Coronary artery (tissue), 2 donors: ENCODE data around the gene PPP1R14C.

ENCODE experiments used
- DNase-seq: peaks from one replicate; pipeline ENCODE4 v3.0.0-alpha.2; 2017; ENCODE audit warnings: low spot score
- H3K27ac ChIP-seq, 2 donors: fragments of 200-600 bp; sonication (generic); one replicate each; pipeline ENCODE4 v1.5.1; 2016 to 2019
- H3K4me3 ChIP-seq: fragments of 200-600 bp; sonication (generic); 2 replicates; pipeline ENCODE4 v1.5.1; 2016; ENCODE audit warnings: mild to moderate bottlenecking, moderate library complexity
- TF ChIP-seq, protein P1 (sequence below): fragments of 200-600 bp; sonication (generic); IDR thresholded peaks from one replicate; pipeline ENCODE4 v1.5.1; 2019; ENCODE audit warnings: antibody characterized with exemption

Gene PPP1R14C

GRCh38 chr6:150289454-150290071, 146.7 kb downstream of the PPP1R14C start:
- DNase-seq, result no peak
- no peak overlapping the region for H3K27ac ChIP-seq
- TF ChIP-seq, protein P1, sequence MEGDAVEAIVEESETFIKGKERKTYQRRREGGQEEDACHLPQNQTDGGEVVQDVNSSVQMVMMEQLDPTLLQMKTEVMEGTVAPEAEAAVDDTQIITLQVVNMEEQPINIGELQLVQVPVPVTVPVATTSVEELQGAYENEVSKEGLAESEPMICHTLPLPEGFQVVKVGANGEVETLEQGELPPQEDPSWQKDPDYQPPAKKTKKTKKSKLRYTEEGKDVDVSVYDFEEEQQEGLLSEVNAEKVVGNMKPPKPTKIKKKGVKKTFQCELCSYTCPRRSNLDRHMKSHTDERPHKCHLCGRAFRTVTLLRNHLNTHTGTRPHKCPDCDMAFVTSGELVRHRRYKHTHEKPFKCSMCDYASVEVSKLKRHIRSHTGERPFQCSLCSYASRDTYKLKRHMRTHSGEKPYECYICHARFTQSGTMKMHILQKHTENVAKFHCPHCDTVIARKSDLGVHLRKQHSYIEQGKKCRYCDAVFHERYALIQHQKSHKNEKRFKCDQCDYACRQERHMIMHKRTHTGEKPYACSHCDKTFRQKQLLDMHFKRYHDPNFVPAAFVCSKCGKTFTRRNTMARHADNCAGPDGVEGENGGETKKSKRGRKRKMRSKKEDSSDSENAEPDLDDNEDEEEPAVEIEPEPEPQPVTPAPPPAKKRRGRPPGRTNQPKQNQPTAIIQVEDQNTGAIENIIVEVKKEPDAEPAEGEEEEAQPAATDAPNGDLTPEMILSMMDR, result no peak
- H3K4me3 ChIP-seq, result no peak overlapping the region

- no peak overlapping the region for H3K27ac ChIP-seq
- TF ChIP-seq, protein P1, result no peak
- DNase-seq, result no peak
- no peak overlapping the region for H3K4me3 ChIP-seq
Observed at GRCh38 chr6:150290429-150290828, 147.6 kb downstream of the PPP1R14C start.

- Histone ChIP-seq H3K27ac (no peak overlapping the region), H3K4me3 (no peak overlapping the region)
- TF ChIP-seq, protein P1, result no peak
- DNase-seq, result no peak
Observed at GRCh38 chr6:150291968-150292710, 149.3 kb downstream of the PPP1R14C start.

GRCh38 chr6:150293019-150293418, 150.2 kb downstream of the PPP1R14C start:
- Histone ChIP-seq H3K4me3 (no peak overlapping the region), H3K27ac (no peak overlapping the region)
- TF ChIP-seq, protein P1, result no peak
- DNase-seq, result no peak

GRCh38 chr6:150293423-150294173, 150.8 kb downstream of the PPP1R14C start:
- TF ChIP-seq, protein P1, result no peak

GRCh38 chr6:150296890-150297289, 154.0 kb downstream of the PPP1R14C start:
- no peak for DNase-seq
- TF ChIP-seq, protein P1, result no peak
- H3K27ac ChIP-seq, result peak overlapping the region in 1 of 2 donors; percentile 22
- no peak overlapping the region for H3K4me3 ChIP-seq

More at GRCh38 chr6:150293423-150294173, 150.8 kb downstream of the PPP1R14C start:
- no peak overlapping the region for H3K27ac ChIP-seq
- no peak for DNase-seq
- no peak overlapping the region for H3K4me3 ChIP-seq
